ENCODE data around the gene RAPSN. TPM values are rescaled to one million over a fixed set of nuclear protein-coding genes. Genes with fewer than 3 reads are reported as not detected.

The RAPSN gene
- total RNA-seq = under 1 TPM; 0.48 to 0.50 TPM

GRCh38 chr11:47448566-47449427, at the start of gene RAPSN:
RAPSN (minus strand) TSS chr11:47449136; CDS start chr11:47448964, 172 bp downstream.
- H3K4me3 Mint-ChIP-seq = no peak within 1 kb of the TSS
- ChIA-PET CTCF (interaction anchor here (0.8 to 1.5 kb wide), 6 partner anchors 11 to 104 kb away, joined by 3 to 4 read pairs (median 3); partner anchors contain the start of gene CELF1), POLR2A (no interaction called here)
- H3K9me3 Mint-ChIP-seq = no peaks in the 10 kb centered on the region
- no peaks in the 10 kb centered on the region for H3K36me3 Mint-ChIP-seq (ENCODE audit: low read depth)
- no peak for DNase-seq
- H3K27me3 Mint-ChIP-seq = no peaks in the 10 kb centered on the region
- H3K4me1 Mint-ChIP-seq = no peaks in the 10 kb centered on the region
- H3K27ac Mint-ChIP-seq = no peak within 1 kb of the TSS

- no peak overlapping the region for H3K4me3 Mint-ChIP-seq
- POLR2A ChIA-PET = no interaction called here
- peaks cover 21% of the 10 kb centered on the region for H3K36me3 Mint-ChIP-seq (ENCODE audit: low read depth)
- no peak for DNase-seq
- no peaks in the 10 kb centered on the region for H3K9me3 Mint-ChIP-seq
- H3K4me1 Mint-ChIP-seq = peaks cover 11% of the 10 kb centered on the region
- H3K27ac Mint-ChIP-seq = no peak overlapping the region
- CTCF ChIA-PET = interaction anchor here (0.7 to 1.3 kb wide), 3 partner anchors 9 to 54 kb away, joined by 3 to 5 read pairs (median 3); no protein-coding TSS in a partner anchor
- H3K27me3 Mint-ChIP-seq = no peaks in the 10 kb centered on the region
These were observed 49.2 kb upstream of the RAPSN start for GRCh38 chr11:47498149-47498548.

- POLR2A ChIA-PET = no interaction called here
- CTCF ChIA-PET = interaction anchor here (1.1 to 2.9 kb wide), 2 partner anchors 13 to 55 kb away, joined by 3 to 9 read pairs; no protein-coding TSS in a partner anchor
- Mint-ChIP-seq H3K27me3 (no peaks in the 10 kb centered on the region), H3K9me3 (no peaks in the 10 kb centered on the region), H3K4me3 (no peak overlapping the region), H3K36me3 (ENCODE audit: low read depth) (peaks cover 18% of the 10 kb centered on the region), H3K27ac (no peak overlapping the region), H3K4me1 (peaks cover 8% of the 10 kb centered on the region)
- DNase-seq = no peak
These were observed 47.9 kb upstream of the RAPSN start for GRCh38 chr11:47496808-47497207.

- POLR2A ChIA-PET = no interaction called here
- H3K4me1 Mint-ChIP-seq = peaks cover 11% of the 10 kb centered on the region
- H3K9me3 Mint-ChIP-seq = no peaks in the 10 kb centered on the region
- H3K27me3 Mint-ChIP-seq = no peaks in the 10 kb centered on the region
- H3K27ac Mint-ChIP-seq = no peak overlapping the region
- H3K36me3 Mint-ChIP-seq (ENCODE audit: low read depth) = peaks cover 20% of the 10 kb centered on the region
- H3K4me3 Mint-ChIP-seq = no peak overlapping the region
- CTCF ChIA-PET = interaction anchor here (0.8 to 2.9 kb wide), 3 partner anchors 10 to 15 kb away, joined by 5 to 9 read pairs (median 5); no protein-coding TSS in a partner anchor
- no peak for DNase-seq
These were observed 46.9 kb upstream of the RAPSN start for GRCh38 chr11:47495856-47496217.

- ChIA-PET CTCF (interaction anchor here (0.8 to 2.9 kb wide), 3 partner anchors 10 to 15 kb away, joined by 5 to 9 read pairs (median 5); no protein-coding TSS in a partner anchor), POLR2A (no interaction called here)
- no peak overlapping the region for H3K4me3 Mint-ChIP-seq
- peaks cover 15% of the 10 kb centered on the region for H3K36me3 Mint-ChIP-seq (ENCODE audit: low read depth)
- H3K9me3 Mint-ChIP-seq = no peaks in the 10 kb centered on the region
- H3K27ac Mint-ChIP-seq = no peak overlapping the region
- H3K4me1 Mint-ChIP-seq = peaks cover 8% of the 10 kb centered on the region
- no peak for DNase-seq
- no peaks in the 10 kb centered on the region for H3K27me3 Mint-ChIP-seq
These were observed 46.3 kb upstream of the RAPSN start for GRCh38 chr11:47495011-47495855.

GRCh38 chr11:47489395-47489755, 40.4 kb upstream of the RAPSN start:
- ChIA-PET CTCF (interaction anchor here (0.7 to 1.1 kb wide), 3 partner anchors 9 to 28 kb away, joined by 3 to 5 read pairs (median 3); no protein-coding TSS in a partner anchor), POLR2A (no interaction called here)
- Mint-ChIP-seq H3K4me3 (no peak overlapping the region), H3K36me3 (ENCODE audit: low read depth) (peaks cover 44% of the 10 kb centered on the region), H3K27me3 (no peaks in the 10 kb centered on the region), H3K9me3 (no peaks in the 10 kb centered on the region), H3K4me1 (peaks cover 9% of the 10 kb centered on the region), H3K27ac (no peak overlapping the region)
- no peak for DNase-seq

- no peak for DNase-seq
- H3K27ac Mint-ChIP-seq = no peak overlapping the region
- peaks cover 46% of the 10 kb centered on the region for H3K36me3 Mint-ChIP-seq (ENCODE audit: low read depth)
- H3K9me3 Mint-ChIP-seq = no peaks in the 10 kb centered on the region
- ChIA-PET POLR2A (no interaction called here), CTCF (interaction anchor here (0.7 to 1.3 kb wide), 4 partner anchors 8 to 28 kb away, joined by 3 to 5 read pairs (median 3); no protein-coding TSS in a partner anchor)
- no peaks in the 10 kb centered on the region for H3K27me3 Mint-ChIP-seq
- peaks cover 9% of the 10 kb centered on the region for H3K4me1 Mint-ChIP-seq
- H3K4me3 Mint-ChIP-seq = no peak overlapping the region
These were observed 39.9 kb upstream of the RAPSN start for GRCh38 chr11:47488674-47489394.

GRCh38 chr11:47488111-47488510, 39.2 kb upstream of the RAPSN start:
- Mint-ChIP-seq H3K36me3 (ENCODE audit: low read depth) (peaks cover 50% of the 10 kb centered on the region), H3K4me1 (peaks cover 9% of the 10 kb centered on the region), H3K9me3 (no peaks in the 10 kb centered on the region), H3K4me3 (no peak overlapping the region), H3K27ac (no peak overlapping the region), H3K27me3 (no peaks in the 10 kb centered on the region)
- ChIA-PET POLR2A (no interaction called here), CTCF (interaction anchor here (1.3 to 1.5 kb wide), 2 partner anchors 13 to 16 kb away, joined by 3 read pairs; no protein-coding TSS in a partner anchor)
- no peak for DNase-seq

- H3K9me3 Mint-ChIP-seq = no peaks in the 10 kb centered on the region
- H3K4me1 Mint-ChIP-seq = peaks cover 9% of the 10 kb centered on the region
- peaks cover 51% of the 10 kb centered on the region for H3K36me3 Mint-ChIP-seq (ENCODE audit: low read depth)
- H3K4me3 Mint-ChIP-seq = no peak overlapping the region
- H3K27me3 Mint-ChIP-seq = no peaks in the 10 kb centered on the region
- ChIA-PET CTCF (interaction anchor here (1.2 to 1.5 kb wide), 2 partner anchors 11 to 15 kb away, joined by 3 read pairs; no protein-coding TSS in a partner anchor), POLR2A (no interaction called here)
- DNase-seq = no peak
- no peak overlapping the region for H3K27ac Mint-ChIP-seq
These were observed 38.5 kb upstream of the RAPSN start for GRCh38 chr11:47487421-47487820.

GRCh38 chr11:47485107-47485506, 36.2 kb upstream of the RAPSN start:
- peaks cover 7% of the 10 kb centered on the region for H3K4me1 Mint-ChIP-seq
- H3K4me3 Mint-ChIP-seq = no peak overlapping the region
- H3K9me3 Mint-ChIP-seq = no peaks in the 10 kb centered on the region
- H3K27me3 Mint-ChIP-seq = no peaks in the 10 kb centered on the region
- POLR2A ChIA-PET = no interaction called here
- CTCF ChIA-PET = interaction anchor here (0.7 kb wide), 1 partner anchor 197 kb away, joined by 3 read pairs; no protein-coding TSS in a partner anchor
- no peak for DNase-seq
- H3K36me3 Mint-ChIP-seq (ENCODE audit: low read depth) = peaks cover 64% of the 10 kb centered on the region
- H3K27ac Mint-ChIP-seq = no peak overlapping the region

- Mint-ChIP-seq H3K4me1 (peaks cover 7% of the 10 kb centered on the region), H3K36me3 (ENCODE audit: low read depth) (peaks cover 71% of the 10 kb centered on the region), H3K27ac (no peak overlapping the region), H3K4me3 (no peak overlapping the region), H3K9me3 (no peaks in the 10 kb centered on the region), H3K27me3 (no peaks in the 10 kb centered on the region)
- ChIA-PET CTCF (no interaction called here), POLR2A (no interaction called here)
- DNase-seq = no peak
These were observed 34.5 kb upstream of the RAPSN start for GRCh38 chr11:47483457-47483856.

- Mint-ChIP-seq H3K36me3 (ENCODE audit: low read depth) (peaks cover 61% of the 10 kb centered on the region), H3K4me3 (no peak overlapping the region), H3K4me1 (peaks cover 11% of the 10 kb centered on the region), H3K27ac (no peak overlapping the region), H3K9me3 (no peaks in the 10 kb centered on the region), H3K27me3 (no peaks in the 10 kb centered on the region)
- DNase-seq = no peak
- CTCF ChIA-PET = interaction anchor here (0.6 to 2.2 kb wide), 4 partner anchors 9 to 476 kb away, joined by 3 to 5 read pairs (median 4); no protein-coding TSS in a partner anchor
- POLR2A ChIA-PET = no interaction called here
These were observed 31.8 kb upstream of the RAPSN start for GRCh38 chr11:47480762-47481161.
